HuH-7 (cell line): Measurements from ENCODE around the gene SH3TC1.

Experiments
- DNase-seq: peaks from one replicate; pipeline ENCODE4 v3.0.0; 2011; ENCODE audit warnings: low spot score

The SH3TC1 gene

DNA sequence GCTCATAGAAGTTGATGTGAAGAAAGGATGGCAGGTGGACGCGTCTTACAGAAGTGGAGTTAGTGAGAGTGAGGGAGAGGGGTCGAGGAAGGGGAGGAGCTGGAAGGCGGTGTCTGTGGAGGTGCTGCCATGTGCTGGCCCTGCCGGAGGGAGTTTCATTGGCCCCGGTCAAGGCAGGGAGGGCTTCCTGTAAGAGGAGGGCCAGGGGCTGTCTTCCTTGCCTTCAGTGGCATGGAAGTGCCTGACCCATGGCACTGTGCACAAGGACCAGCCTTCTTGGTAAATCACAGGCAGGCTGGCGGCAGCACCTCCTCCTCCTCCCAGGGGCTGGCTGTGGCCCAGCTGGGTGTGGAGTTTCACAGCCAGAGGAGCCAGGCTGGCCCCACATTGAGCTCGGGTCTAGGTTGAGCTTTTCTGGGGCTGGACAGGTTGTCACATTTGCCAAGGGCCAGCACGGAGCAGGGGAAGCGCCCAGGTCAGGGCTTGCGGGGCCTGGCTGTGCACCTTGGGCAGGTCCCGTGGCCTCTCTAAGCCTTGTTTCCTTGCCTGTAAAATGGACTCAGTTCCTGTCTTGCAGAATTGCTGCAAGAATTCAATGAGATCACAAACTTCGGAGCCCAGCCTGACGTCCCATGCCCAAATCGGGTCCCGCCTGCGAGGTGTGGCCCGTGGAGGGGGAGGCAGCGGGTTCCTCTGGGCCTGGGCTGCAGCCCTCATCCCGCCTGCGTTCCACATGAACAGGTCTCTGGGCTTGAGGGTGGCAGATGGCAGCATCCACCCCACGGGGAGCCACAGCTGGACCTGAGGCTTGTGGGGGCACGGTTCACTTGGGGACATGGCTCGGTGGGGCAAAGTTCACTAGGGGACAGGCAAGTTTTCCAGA is 77.5 kb downstream of the SH3TC1 start:
- no peak for DNase-seq

DNA sequence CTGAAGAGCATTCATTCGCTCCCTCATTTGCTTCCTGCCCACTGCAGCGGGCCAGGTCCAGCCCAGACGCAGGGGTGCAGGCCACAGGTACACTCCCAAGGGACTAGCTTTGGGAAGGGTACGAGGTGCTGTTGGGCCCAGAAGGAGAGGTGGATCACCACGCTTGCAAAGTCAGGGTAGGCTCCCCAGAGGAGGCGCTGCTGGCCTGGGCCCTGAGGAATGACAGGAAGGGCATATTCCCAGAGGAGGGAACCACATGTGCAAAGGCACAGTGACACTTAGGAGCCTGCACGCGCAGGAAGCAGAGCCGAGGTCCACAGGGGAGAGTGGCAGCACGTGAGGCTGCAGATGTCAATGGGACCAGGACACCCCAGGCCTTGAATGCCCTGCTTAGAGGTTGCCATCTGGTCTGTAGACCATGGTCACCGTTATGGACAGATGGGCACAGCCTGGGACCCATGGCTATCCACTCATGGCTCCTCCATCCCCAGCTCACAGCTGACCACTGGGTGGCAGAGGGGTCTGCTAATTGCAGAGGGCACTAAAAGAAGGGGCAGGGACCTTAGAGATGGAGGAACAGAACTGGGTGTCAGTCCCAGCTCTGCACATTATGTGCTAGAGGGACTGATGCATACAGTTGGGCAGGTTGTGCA is 78.4 kb downstream of the SH3TC1 start:
- DNase-seq, result no peak

DNA sequence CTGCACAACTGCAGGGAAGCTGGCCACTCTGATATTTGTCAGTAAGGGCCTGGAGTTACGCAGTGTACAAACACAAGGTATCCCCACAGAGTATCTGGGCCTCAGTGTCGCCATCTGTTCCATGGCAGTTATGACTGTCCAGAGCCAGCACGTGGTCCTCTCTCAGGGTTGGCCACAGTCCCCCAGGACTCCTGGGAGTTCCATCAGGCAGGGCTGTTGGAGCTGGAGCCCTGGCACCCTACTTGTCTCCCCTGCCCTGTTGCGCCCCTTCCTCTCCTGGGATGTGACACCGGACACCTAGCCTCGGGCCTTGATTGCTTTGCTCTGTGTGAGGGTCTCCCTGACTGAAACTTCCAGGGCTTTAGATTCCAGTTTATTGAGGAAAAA is 78.9 kb downstream of the SH3TC1 start:
- DNase-seq, result no peak

DNA sequence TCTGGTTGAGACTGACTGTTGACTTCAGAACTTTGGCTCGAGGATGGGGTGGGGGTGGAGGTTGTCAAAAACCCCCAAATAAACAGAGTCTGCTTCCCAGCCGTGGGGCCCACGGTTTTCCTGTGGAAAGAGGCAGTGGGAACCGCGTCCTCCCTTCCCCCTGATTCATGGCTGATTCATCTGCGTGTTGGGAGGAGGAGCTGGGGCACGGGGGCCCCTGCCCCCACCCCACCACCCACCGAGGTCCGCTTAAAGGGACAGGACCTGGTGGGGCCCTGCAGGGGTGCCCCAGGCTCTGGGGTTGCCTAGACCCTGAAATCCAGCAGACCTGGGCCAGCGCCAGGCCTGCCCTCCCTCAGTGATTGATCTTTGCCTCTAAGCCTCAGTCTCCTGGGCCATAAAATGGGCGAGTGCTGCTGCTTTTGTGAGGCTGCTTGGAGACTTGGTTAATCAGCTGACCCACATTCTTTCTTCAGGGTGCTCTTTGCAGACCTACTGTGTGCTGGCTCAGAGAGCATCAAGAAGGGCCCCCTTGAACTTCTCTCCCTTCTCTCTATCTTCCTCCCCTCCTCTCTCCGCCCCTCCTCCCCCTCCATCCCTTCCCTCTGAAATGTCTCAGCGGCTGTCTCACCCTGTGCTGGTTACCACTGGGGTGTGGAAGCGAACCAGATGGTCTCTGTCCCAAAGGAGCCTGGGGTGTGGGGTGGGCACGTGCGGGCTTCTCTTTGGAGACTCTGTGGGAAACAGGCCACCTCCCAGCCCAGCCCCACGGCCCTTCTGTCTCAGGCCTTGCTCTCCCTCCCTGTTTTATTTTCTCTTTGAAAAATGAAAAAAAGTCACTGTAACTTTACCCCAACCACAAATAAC is 79.6 kb downstream of the SH3TC1 start:
- no peak for DNase-seq

DNA sequence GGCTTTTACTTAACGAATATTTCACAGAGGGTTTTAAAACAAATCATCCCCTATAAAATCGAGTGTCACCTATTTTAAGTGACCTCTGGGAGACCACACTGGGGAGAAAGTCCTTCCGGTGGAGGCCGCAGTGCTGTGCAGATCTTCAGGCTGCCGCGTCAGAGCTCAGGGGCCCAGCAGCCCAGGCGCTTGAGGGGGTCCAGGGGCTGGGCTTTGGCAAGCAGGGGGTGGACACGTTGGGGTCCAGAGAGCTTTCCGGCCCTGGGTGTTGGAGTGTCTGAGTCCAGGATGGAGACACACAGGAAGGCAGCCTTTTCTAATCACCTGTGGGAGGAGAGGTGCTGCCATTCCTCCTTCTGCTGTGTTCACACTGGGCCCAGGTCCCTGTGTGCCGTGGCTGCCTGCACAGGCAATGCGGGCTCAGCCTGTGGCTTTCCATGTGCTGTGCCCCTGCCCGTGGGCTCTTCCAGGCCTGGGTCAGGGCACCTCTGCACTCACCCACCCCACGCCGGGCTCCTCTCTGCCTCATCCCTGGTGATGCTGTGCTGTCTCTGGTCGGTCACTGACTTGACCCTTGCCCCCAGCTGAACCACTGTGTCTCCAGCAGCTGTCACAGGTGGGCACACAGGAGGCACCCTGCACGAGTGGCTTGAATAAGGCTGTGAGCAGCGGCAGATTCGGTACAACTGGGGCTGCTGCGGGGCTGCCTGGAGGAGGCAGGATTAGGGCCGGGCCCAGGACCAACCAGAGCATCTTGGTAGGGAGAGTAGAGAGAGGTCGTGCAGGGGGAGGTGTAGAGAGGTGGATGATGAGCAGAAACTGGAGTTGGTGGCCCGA is 80.4 kb downstream of the SH3TC1 start:
- no peak for DNase-seq

DNA sequence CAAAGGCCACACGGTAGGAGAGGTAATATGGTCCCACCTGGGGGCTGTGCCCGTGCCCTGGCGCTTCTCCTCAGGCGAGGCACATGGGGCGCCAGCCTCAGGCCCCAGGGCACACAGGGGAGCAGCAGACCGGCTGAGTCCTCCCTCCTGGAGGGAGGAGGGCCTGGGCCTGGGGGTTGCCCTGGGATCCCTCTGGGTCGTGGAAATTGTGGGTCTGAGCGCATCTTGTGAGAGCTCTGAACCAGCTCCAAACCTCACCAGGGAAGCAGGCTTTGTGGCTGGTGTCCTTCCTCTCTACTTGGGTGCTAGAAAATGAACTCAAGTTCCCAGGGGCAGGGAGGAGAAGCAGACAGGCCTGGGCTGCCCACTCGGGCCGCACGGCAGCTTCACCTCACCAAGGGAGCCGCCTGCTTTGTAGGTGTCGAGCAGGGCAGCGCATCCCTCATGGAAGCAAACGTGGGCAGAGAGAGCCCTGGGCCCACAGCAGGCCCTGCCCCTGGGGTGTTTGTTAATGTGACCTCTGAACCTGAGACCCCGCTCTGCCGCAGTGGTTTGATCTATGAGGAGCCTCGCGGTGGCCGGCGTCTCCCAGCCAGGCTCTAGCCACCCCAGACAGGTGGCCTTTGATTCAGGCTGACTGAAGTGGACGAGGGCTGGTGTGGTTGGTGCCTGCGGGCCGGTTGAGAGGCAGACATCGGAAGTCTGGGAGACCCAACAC is 81.2 kb downstream of the SH3TC1 start:
- no peak for DNase-seq

DNA sequence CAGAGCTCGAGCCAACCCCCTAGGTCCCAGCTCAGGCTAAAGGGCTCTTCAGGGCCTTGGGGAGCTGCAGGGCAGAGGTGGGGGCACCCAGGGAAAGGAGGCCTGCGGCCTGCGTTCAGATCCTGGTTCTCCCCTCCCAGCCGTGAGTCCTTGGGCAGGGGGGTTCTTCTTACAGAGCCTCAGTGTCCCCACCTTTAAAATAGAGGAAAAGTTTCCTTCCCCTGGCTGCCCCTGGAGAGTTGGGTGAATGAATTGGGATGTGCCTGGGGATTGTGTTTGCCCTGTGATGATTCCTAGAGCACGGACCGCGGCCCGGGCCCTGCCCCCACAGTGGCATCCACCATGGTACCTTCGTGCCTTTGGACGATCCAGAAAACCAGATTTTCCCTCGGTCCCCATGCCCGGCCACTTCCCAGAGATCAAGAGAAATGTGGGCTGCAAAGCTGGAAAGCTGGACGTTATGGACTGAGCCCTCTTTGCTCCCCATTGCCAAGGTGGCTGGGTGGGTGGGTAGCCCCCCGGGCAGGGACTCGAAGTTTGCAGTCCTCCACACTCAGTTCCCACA is 81.9 kb downstream of the SH3TC1 start:
- no peak for DNase-seq

DNA sequence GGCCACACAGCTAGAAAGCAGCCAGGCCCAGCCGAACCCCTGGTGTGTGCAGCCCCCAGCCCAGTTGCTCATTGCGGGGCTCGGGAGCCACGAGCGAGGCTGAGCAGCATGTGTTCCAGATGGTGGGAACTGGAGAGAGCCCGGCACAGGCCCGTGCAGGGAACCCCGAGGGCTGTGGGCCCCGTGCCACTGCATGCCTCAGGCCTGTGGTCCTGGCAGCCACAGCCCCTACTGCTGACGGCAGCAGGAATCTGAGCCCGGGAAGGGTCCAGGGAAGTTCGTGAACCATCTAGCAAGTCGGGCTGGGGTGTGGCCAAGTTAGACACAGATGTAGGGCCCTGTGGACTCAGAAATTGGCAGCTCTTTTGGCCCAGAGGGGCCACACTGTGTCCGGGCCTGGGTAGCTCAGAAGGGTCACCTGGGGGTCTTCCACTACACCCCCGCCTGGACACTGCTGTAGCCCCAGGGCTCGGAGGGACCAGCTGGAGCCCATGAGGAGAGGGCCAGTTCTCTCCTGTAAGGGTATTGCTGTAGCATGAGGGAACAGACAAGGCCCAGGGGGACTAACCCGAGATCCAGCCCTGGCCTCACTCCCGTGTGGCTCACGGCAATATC is 82.5 kb downstream of the SH3TC1 start:
- DNase-seq, result no peak

DNA sequence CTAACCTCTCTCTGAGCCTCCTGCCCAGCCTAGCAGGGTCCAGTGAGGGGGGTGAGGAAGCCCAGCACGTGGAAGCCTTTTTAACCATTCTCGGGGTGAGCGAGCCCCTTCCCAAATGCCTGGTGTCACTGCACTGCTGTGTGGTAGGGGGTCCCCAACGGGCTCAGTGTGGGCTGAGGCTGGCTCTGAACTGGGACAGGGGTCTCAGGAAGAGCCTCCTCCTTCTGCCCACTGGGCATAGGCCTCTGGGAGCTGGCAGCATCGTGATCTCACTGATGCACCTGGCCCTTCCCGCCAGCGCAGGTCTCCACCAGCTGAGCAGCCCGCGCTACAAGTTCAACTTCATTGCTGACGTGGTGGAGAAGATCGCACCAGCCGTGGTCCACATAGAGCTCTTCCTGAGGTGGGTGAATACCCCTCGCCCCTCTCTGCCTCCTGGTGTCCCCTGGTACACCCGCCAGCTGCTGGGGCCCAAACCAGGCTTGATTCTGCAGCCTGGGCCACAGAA is 83.1 kb downstream of the SH3TC1 start:
- no peak for DNase-seq

DNA sequence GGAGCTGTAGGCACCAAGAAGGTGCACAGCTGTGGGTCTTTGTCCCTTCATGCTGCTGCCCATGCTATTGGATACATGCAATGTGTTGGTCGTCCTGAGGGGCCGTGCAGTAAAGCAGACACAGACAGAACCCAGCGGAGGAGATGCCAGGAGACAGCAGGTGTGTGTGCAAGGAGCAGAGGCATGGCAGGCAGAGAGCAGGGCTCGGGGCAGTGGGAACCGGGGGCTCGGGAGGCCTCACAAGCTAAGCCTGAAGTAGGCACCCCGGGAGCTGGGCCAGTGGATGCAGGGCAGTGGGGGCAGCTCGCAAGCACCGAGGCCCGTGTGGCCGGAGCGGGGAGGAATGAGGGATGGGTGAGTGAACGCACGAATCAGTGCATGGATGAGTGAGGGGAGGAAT is 83.7 kb downstream of the SH3TC1 start:
- DNase-seq, result no peak

DNA sequence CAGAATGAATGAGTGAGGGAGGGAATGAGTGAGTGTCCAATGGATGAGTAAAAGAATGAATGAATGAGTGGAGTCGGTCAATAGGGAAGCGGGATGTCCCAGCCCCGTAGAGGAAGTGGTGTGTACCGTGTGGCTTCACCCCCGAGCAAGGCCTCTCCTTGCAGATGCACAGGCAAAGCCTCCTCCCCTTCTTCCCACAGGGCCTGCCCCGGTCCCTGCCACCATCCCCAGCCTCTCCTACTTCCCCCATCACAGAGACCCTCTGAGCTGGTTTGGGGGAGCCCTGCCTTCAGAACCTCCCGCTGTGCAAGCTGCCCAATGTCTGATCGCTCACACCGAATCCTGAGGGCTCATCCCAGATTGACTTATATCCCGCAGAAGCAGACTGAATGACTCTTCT is 84.1 kb downstream of the SH3TC1 start:
- no peak for DNase-seq

DNA sequence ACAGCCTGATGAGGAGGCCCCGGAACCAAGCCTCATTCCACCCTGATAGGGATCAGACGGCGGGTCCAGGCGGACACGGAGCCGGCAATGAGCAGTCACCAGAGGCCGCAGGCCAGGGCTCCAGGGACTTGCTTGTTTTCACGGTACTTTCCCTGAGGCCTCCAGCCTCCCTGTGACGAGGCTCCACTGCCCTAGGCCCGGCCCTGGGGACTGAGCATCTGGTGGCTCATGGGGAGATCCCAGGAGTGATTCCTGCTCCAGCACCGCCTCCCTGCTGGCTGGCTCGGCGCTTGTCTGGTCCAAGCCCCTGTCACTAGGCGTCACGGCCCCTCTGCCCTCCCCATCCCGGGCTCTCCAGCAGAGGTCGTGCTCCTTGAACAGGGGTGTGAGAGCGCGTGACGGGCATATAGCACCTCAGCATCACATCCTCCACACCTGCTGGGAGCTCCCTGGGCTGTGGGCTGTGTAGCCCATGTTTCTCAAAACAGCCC is 84.6 kb downstream of the SH3TC1 start:
- DNase-seq, result no peak

DNA sequence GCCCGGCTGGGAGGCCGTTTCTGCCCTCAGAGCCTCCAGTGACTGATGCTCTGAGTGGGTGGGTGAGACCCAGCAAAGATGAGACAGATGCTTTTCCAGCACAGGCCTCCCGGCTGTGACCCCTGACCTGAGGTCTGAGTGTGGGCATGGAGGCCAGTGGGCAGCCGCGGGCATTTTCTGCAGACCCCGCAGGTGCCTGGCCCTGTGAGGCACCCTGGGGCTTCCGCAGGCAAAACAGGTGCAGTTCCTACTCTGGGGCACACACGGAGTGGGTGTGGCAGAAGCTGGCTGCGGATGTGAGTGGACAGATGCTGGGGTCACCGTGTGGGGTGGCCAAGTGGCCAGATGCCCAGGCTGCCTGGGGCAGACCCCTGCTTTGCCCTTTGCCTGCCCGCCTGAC is 85.3 kb downstream of the SH3TC1 start:
- DNase-seq, result no peak

DNA sequence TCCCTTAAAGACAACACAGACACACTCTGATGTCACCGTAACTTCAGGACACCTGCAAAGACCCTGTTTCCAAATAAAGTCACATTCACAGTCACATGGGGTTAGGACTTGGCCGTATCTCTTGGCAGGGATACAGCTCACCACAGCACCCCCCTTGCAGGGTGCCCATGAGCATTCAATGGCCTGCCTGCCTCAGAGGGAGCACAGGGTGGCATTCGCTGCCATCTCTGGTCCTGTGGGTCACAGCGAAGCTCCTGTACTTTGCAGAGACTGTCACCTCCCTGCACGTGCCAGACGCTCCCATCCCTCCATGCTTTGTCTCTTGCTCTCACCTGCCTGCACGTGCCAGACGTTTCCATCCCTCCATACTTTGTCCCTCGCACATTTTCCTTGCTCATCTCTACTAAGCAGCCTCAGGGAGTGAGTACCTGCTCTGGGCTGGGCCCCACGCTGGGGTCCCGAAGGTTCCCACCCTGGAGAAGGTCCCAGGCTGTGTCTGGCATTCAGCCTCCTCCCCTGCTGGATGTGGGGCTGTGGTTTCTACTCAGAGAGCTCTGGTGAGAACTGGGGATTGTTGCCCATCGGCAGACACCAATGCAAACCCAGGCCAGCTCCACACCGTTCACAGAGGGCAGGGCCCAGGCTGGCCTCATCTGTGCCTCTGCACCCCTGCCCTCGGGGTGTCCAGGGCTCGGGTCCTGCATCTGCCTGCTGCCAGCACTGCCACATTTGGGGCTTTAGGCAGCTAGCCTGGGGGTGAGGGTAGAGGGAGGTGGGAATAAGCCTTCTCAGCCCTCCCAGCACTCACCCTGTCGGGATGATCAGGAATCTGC is 86.3 kb downstream of the SH3TC1 start:
- DNase-seq, result no peak

DNA sequence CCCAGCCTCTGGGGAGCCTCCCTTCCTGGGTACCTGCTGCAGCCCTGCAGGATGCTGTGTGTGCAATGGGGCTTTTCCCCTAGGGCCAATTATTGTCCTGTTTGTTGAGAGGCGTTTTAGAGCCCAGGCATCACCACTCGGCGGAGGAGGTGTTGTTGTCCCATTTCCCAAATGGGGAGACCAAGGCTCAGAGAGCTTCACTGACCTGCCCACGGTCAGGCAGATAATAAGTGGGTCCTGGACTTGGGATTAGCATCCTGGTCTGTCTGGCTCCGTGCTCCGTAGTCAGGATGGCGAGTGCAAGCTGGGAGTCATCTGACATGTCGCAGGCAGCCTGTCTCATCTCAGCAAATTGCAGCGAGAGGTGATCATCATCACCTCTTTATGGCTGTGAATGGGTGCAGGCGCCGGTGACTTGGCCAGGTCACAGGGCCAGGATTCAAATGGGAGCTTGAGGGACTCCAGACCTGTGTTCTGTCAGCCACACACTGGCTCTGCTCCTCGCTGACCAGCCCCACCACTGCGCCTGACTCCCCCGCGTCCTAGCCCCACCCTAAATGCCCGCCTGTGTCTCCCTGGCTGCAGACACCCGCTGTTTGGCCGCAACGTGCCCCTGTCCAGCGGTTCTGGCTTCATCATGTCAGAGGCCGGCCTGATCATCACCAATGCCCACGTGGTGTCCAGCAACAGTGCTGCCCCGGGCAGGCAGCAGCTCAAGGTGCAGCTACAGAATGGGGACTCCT is 87.1 kb downstream of the SH3TC1 start:
- DNase-seq, result no peak

DNA sequence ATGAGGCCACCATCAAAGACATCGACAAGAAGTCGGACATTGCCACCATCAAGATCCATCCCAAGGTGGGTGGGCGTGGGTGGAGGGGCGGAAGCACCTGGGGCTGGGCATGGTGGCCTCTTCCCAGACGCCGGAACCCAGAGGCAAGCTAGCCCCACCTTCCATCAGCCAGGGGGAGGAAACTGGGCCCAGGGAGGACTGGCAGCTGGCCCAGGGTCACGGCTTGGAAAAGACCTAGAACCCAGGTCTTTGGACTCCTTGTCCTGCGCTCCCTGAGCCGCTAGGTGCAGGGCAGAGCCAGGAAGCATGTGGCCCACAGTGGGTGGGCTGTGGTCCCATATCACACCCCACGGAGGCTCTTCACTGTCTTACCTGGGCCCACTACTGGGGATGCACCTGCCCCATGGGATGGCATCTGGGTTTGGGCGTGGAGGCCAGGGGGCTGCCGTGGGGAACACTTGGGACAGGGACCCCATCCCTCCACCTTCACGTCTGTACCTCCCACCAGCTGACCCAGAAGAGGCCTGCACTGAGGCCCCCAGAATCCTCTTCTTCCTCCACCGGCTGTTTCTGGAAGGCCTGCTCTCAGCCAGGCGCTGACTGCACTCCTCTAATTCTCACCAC is 87.7 kb downstream of the SH3TC1 start:
- no peak for DNase-seq

DNA sequence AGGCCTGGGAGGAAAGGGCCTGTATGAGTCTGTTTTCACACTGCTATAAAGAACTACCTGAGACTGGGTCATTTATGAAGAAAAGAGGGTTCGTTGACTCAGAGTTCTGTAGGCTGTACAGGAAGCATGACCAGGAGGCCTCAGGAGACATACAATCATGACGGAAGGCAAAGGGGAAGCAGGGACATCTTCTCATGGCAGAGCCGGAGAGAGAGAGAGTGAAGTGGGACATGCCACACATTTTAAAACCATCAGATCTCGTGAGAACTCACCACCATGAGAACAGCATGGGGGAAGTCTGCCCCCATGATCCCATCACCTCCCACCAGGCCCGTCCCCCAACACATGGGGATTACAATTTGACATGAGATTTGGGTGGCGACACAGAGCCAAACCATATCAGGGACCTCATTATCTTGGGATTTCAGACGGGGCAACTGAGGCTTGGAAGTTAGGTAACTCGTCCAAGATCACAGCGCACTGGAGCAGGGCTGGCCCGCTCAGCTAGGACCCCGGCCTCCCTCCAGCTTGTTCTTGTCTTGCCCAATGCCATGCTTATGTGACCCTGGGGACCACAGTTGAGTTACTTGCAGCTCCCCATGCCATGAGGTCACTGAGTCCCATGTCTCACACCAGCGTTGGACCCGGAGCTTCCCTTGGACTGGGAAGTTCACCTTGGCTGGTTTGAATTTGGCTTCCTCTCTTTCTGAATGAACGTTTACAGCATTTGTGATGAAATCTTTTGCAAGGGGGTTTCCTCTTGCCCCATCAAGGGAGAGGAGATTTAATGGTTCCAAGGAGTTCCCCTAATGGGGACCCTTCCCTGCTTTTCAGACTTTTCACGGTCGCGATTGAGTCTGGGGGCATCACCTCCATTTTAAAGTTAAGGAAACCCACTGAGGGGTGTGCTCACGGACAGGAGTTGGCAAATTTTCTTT is 88.5 kb downstream of the SH3TC1 start:
- DNase-seq, result no peak
